Esophagus squamous epithelium (tissue), 5 donors: ENCODE measurements around the gene DHCR7. TPM values are rescaled to one million over a fixed set of nuclear protein-coding genes. Genes with fewer than 3 reads are reported as not detected.

Experiments used
- DNase-seq: peaks from one replicate; lab custom pipeline; 2025; lab: John Stamatoyannopoulos, UW
- H3K27ac ChIP-seq, 4 donors: fragments of 200-600 bp; sonication (generic); one replicate each; pipeline ENCODE4 v1.5.1; 2016 to 2019; ENCODE audit warnings: mild to moderate bottlenecking in 1 of 4
- H3K27me3 ChIP-seq, 4 donors: fragments of 200-600 bp; sonication (generic); 1 replicate in 3 of 4; 2 replicates in 1 of 4; pipeline versions ENCODE4 v1.5.1 to v1.6.0; 2017 to 2021; ENCODE audit warnings: antibody characterized with exemption in 1 of 4
- H3K36me3 ChIP-seq, 3 donors: fragments of 200-600 bp; sonication (generic); one replicate each; pipeline ENCODE4 v1.5.1; 2016 to 2019
- H3K4me1 ChIP-seq, 3 donors: fragments of 200-600 bp; sonication (generic); one replicate each; pipeline ENCODE4 v1.5.1; 2017 to 2019
- H3K4me3 ChIP-seq, 4 donors: fragments of 200-600 bp; sonication (generic); 1 replicate in 3 of 4; 2 replicates in 1 of 4; pipeline ENCODE4 v1.5.1; 2016 to 2019; ENCODE audit warnings: mild to moderate bottlenecking in 2 of 4, moderate library complexity in 1 of 4
- H3K9me3 ChIP-seq, 3 donors: fragments of 200-600 bp; sonication (generic); one replicate each; pipeline ENCODE4 v1.5.1; 2016 to 2019
- POLR2A ChIP-seq, 4 donors: fragments of 450-650 bp; IDR thresholded peaks; one replicate each; pipeline ENCODE4 v1.6.1; 2017; ENCODE audit warnings: antibody characterized with exemption in 4 of 4, mild to moderate bottlenecking in 4 of 4, moderate library complexity in 3 of 4
- WGBS, 2 donors: methylation state at CpG; one replicate each; pipeline ENCODE4 v1.1.5; 2018; 5-methylcytosine and 5-hydroxymethylcytosine counted together
- intact Hi-C: fragments of 100-400 bp; cut with DNase I; formaldehyde crosslinking; loops from one replicate; pipeline ENCODE4 v1.15.0; 2022
- total RNA-seq, 4 donors: library from RNA; depleted of rRNA; stranded (reverse); fragments of >200 nt; gene quantifications; one replicate each; pipeline ENCODE4 v1.1.0, GENCODE V29; 2016
- TF ChIP-seq, protein P1 (sequence below), 6 experiments: fragments of 450-650 bp in 4 of 6; fragments of 200-600 bp in 2 of 6; sonication (generic) in 2 of 6; IDR thresholded peaks; one replicate each; pipeline ENCODE4 v1.5.1; 2016 to 2019; ENCODE audit warnings: antibody characterized with exemption in 6 of 6, mild to moderate bottlenecking in 4 of 6, moderate library complexity in 4 of 6
- donor health status: DM: yes; HTN: yes; CAD: no.

DHCR7 gene
- total RNA-seq, 4 donors from 2014 or later = 22.5 to 86.1 (median 36.5) TPM

DNA sequence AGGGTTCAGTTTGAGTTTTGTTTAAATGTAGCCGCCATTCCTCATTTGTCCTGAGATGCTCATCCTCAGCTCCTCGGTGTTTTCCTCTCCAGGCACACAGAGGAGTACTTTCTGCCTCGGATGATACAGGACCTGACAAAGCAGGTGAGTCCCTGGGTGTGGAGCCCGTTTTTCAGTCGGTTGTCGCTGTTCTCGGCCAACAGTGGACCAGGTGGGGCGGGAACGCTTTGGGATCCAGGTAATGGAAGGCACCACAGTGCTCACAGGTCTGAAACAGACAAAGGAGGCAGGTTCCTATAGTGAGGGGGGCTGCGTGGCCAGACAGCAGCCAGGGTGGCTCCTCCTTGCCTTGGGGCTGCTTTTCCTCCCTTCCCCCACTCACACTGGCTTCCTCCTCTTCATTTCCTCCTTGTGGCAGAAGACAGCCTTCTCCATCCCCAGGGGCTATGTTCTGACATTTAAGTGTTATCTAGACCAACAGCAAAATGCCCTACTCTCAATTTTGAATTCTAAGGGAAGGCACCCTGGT lies 24.2 kb upstream of the DHCR7 start:
- TF ChIP-seq POLR2A (IDR thresholded peaks at IDR 0.05) = no peak
- TF ChIP-seq, protein P1, sequence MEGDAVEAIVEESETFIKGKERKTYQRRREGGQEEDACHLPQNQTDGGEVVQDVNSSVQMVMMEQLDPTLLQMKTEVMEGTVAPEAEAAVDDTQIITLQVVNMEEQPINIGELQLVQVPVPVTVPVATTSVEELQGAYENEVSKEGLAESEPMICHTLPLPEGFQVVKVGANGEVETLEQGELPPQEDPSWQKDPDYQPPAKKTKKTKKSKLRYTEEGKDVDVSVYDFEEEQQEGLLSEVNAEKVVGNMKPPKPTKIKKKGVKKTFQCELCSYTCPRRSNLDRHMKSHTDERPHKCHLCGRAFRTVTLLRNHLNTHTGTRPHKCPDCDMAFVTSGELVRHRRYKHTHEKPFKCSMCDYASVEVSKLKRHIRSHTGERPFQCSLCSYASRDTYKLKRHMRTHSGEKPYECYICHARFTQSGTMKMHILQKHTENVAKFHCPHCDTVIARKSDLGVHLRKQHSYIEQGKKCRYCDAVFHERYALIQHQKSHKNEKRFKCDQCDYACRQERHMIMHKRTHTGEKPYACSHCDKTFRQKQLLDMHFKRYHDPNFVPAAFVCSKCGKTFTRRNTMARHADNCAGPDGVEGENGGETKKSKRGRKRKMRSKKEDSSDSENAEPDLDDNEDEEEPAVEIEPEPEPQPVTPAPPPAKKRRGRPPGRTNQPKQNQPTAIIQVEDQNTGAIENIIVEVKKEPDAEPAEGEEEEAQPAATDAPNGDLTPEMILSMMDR (IDR thresholded peaks at IDR 0.05) = no peak
- peaks cover 31 to 84% (median 47%) of the 10 kb centered on the region in 3 donors for H3K36me3 ChIP-seq
- no peak for DNase-seq

DNA sequence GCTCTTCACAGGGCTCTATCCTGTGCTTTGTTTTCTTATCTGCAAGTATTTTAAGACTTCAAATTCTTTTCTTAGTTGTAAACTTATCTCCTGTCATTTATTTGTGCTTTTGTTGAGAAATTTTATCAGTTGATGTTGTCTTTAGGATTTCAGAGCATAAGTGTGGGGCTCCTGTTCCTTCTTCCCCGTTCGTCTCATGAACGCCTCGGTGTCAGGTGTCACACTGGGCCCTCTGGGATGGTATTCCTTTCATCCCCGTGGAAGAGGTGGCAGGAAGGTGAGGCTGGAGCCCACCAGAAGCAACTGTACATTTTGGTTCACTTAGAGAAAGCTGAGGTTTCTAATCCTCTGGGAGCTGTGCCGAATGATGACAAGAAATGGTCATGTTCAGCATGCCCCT lies 22.8 kb upstream of the DHCR7 start:
- H3K36me3 ChIP-seq = peaks cover 26 to 84% (median 34%) of the 10 kb centered on the region in 3 donors
- no peaks in the 10 kb centered on the region for H3K27me3 ChIP-seq
- no peak overlapping the region for H3K4me3 ChIP-seq
- H3K27ac ChIP-seq = no peak overlapping the region
- no peaks in the 10 kb centered on the region for H3K4me1 ChIP-seq
- TF ChIP-seq, protein P1 (IDR thresholded peaks at IDR 0.05) = no peak
- no peak for TF ChIP-seq POLR2A (IDR thresholded peaks at IDR 0.05)
- DNase-seq = no peak
- H3K9me3 ChIP-seq = no peaks in the 10 kb centered on the region
- intact Hi-C loops = no loop called here
- WGBS, 2 donors = 78 to 84% methylated on average over 3 to 4 of the region's 6 CpGs

More for the DNA sequence above, 24.2 kb upstream of the DHCR7 start:
- H3K4me3 ChIP-seq = no peak overlapping the region
- H3K9me3 ChIP-seq = no peaks in the 10 kb centered on the region
- intact Hi-C loops = no loop called here
- H3K4me1 ChIP-seq = no peaks in the 10 kb centered on the region
- WGBS, 2 donors = 68 to 96% methylated on average over 3 to 5 of the region's 10 CpGs
- H3K27me3 ChIP-seq = no peaks in the 10 kb centered on the region
- H3K27ac ChIP-seq = no peak overlapping the region

DNA sequence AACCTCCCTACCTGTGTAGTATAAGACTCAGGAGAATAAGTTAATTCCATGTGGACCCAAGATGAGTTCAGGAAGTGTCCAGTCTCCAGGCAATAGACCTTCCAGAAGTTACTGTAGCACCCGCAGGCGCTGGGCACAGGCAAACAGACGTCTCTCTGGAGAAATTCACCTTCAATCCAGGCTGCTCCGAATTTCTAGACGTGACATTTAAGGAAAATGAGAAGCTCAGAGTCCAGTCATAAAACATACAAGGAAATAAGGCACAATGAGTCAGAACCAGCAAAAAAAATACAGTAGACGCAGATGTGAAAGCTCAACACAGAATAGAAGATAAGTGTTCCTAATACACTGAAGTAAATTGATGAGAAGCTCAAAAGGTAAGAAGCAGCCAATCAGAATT lies 19.0 kb upstream of the DHCR7 start:
- 81 to 92% methylated on average over 5 to 6 of the region's 6 CpGs for WGBS, 2 donors
- TF ChIP-seq, protein P1 (IDR thresholded peaks at IDR 0.05) = no peak
- no peak for TF ChIP-seq POLR2A (IDR thresholded peaks at IDR 0.05)
- Histone ChIP-seq H3K4me3 (no peak overlapping the region), H3K9me3 (no peaks in the 10 kb centered on the region), H3K36me3 (peaks cover 0 to 84% (median 3%) of the 10 kb centered on the region in 3 donors), H3K27me3 (no peaks in the 10 kb centered on the region), H3K27ac (no peak overlapping the region), H3K4me1 (no peaks in the 10 kb centered on the region)
- DNase-seq = no peak
- intact Hi-C loops = no loop called here

DNA sequence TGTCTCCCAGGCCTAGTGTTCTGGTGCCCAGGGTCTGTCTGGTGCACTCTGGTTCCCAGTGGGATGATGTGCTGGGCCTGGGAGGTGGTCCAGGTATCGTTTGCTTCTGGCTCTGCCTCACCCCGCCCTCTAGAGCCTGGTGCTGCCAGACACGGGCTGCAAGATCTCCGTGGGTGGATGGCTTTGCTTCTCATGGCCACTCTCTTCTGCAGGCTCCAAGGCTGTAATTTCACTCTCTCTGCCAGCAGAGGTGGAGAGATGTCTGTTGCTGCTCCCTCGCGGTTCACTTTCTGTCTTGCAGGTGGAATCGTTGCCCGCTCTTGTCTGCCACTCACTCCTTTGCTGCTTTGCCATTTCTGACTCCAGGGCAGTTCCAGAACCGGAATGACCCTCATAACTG lies 18.2 kb upstream of the DHCR7 start:
- TF ChIP-seq POLR2A (IDR thresholded peaks at IDR 0.05) = no peak
- TF ChIP-seq, protein P1 (IDR thresholded peaks at IDR 0.05) = no peak
- intact Hi-C loops = no loop called here
- no peak overlapping the region for H3K27ac ChIP-seq
- peaks cover 0 to 84% (median 3%) of the 10 kb centered on the region in 3 donors for H3K36me3 ChIP-seq
- no peaks in the 10 kb centered on the region for H3K4me1 ChIP-seq
- no peaks in the 10 kb centered on the region for H3K27me3 ChIP-seq
- no peaks in the 10 kb centered on the region for H3K9me3 ChIP-seq
- no peak for DNase-seq
- WGBS, 2 donors = 90 to 92% methylated on average over 8 to 9 of the region's 9 CpGs
- H3K4me3 ChIP-seq = no peak overlapping the region

DNA sequence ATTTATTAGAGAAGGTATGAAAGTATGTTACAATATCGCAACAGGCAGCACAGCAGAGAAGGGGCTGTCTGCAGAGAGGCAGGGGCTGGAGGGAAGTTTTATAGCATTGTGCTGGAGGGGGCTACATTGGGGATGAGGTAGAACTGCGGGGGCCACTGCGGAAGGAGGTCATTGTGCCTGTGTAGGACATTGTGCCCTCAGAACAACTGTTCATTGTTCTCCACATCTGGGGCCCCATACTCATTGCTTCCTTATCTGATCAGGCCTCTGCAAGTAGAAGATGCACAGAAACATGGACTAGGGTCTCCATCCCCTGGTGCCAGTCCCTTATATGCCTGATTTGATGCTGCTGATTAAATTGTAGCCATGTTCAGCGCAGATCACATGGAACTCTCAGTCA lies 16.9 kb upstream of the DHCR7 start:
- H3K36me3 ChIP-seq = peaks cover 0 to 92% (median 9%) of the 10 kb centered on the region in 3 donors
- intact Hi-C loops = no loop called here
- 91 to 96% methylated on average over 4 of the region's 4 CpGs for WGBS, 2 donors
- H3K4me3 ChIP-seq = no peak overlapping the region
- H3K9me3 ChIP-seq = no peaks in the 10 kb centered on the region
- TF ChIP-seq, protein P1 (IDR thresholded peaks at IDR 0.05) = no peak
- TF ChIP-seq POLR2A (IDR thresholded peaks at IDR 0.05) = no peak
- H3K4me1 ChIP-seq = no peaks in the 10 kb centered on the region
- no peak for DNase-seq
- no peak overlapping the region for H3K27ac ChIP-seq
- no peaks in the 10 kb centered on the region for H3K27me3 ChIP-seq
